DOHH2 (cell line): Measurements from ENCODE around the gene TNPO3.

ENCODE experiments used
- EZH2phosphoT487 ChIP-seq: fragments of 200-600 bp; sonication (generic); IDR thresholded peaks from 2 replicates; pipeline ENCODE4 v1.6.1; 2017; ENCODE audit warnings: borderline replicate concordance, mild to moderate bottlenecking, antibody characterized with exemption, low read length, moderate library complexity, mixed read lengths
- TF ChIP-seq, protein P1 (sequence below): fragments of 200-600 bp; sonication (generic); IDR thresholded peaks from one replicate; pipeline ENCODE4 v1.5.1; 2014; ENCODE audit warnings: antibody characterized with exemption, mild to moderate bottlenecking, low read depth, low read length; ENCODE audit not compliant: poor library complexity, severe bottlenecking

DNA sequence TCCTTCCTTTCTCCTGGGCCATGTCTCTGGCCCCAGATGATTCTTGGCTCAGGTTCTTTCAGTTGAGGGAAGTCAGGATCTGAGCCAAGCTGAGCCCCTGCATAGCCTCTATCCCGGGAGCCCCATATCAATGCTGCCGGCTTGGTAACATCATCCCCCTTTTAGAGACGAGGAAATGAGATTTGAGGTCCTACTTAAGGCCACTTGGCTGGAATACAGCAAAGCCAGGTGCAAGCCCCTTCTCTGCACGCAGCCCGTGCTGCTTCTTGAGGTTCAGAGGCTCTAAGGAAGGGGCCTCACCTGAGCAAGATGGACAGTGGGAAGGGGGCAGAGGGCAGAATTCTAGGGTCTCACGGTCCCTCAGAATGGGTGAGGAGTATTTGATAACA is 119.6 kb downstream of the TNPO3 start:
- TF ChIP-seq, protein P1, sequence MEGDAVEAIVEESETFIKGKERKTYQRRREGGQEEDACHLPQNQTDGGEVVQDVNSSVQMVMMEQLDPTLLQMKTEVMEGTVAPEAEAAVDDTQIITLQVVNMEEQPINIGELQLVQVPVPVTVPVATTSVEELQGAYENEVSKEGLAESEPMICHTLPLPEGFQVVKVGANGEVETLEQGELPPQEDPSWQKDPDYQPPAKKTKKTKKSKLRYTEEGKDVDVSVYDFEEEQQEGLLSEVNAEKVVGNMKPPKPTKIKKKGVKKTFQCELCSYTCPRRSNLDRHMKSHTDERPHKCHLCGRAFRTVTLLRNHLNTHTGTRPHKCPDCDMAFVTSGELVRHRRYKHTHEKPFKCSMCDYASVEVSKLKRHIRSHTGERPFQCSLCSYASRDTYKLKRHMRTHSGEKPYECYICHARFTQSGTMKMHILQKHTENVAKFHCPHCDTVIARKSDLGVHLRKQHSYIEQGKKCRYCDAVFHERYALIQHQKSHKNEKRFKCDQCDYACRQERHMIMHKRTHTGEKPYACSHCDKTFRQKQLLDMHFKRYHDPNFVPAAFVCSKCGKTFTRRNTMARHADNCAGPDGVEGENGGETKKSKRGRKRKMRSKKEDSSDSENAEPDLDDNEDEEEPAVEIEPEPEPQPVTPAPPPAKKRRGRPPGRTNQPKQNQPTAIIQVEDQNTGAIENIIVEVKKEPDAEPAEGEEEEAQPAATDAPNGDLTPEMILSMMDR, result no peak
- TF ChIP-seq EZH2phosphoT487, result no peak
